HG03469 (cell line): ENCODE data around the gene LGALS3BP.
"Not testable (repeated sequence)": the region's sequence is repeated elsewhere in the genome, so short reads cannot be mapped to it uniquely, and the experiment has no call there.

ENCODE experiments used
- ATAC-seq: cut with Tn5 transposase; IDR thresholded peaks from one replicate; pipeline ENCODE4 v1.9.1; 2021; ENCODE audit warnings: mild to moderate bottlenecking, moderate library complexity, moderate number of reproducible peaks; ENCODE audit not compliant: unreplicated experiment

The LGALS3BP gene

DNA sequence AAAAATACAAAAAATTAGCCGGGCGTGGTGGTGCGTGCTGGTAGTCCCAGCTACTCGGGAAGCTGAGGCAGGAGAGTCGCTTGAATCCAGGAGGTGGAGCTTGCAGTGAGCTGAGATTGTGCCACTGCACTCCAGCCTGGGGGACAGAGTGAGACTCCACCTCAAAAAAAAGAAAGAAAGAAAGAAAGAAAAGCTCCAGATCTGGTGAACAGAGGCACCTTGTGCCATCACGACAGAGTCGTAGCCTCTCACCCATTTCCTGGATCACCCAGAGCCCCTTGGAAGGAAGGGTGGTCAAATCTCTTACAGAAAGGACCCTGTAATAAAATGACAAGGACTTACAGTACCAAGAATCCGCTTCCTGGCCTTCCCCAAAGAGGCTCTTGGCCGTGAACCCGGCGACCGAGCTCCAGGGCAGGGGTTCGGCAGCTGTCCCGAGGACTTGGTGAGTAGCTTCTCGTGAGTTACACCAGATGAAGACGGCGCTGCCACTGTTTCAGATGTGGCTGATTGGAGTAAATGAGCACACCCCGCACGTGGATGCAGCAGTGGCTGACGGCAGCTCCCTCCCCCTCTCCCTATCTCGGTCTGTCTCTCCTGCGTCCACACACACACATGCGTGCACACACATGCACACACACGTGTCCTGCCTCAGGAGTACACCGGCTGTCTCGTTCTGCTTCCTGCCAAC lies 13.5 kb downstream of the LGALS3BP start:
- no peak for ATAC-seq

DNA sequence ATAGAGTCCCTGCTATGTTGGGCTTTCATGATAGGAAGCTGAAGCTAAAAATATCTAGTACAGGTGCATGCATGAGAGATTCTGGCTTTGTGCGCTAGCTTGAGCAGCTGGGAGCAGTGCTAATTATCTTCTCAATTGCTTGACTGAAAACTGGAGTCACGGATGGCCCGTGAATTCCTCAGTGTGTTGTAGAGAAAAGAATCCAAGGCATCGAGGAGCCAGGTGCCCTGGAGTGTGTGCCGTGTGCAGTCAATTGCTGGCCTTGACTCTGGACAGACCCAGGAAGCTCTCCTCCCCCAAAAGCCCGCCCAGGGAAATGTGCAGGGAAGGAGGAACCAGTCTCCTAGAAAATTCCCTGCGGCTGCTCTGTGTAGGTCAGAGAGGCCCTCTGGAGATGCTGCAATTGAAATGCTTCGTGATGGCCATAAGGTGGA lies 14.2 kb downstream of the LGALS3BP start:
- ATAC-seq: no peak

DNA sequence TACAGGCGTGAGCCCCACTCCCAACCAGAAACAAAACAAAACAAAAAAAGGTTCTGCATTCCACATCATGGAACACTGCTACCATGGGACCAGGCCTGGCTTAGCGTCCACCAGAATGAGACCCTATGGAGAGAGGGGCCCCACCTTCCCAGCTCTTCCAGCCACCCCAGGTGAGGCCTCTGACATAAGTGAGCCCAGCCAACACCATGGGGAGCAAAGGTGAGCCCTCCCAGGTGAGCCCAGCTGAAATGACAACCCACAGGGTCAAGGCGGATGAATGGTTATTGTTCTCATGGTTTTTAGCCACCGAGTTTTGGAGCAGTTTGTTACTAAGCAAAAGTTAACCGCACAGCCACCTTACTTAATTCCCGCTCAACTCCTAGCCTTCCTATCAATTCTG lies 16.3 kb downstream of the LGALS3BP start:
- no peak for ATAC-seq

DNA sequence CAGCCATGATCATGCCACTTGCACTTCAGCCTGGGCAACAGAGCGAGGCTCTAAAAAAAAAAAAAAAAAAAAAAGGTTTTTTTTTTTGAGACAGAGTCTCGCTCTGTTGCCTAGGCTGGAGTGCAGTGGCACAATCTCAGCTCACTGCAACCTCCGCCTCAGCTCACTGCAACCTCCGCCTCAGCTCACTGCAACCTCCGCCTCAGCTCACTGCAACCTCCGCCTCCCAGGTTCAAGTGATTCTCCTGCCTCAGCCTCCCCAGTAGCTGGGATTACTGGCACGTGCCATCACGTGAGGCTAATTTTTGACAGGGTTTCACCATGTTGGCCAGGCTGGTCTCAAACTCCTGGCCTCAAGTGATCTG lies 16.8 kb downstream of the LGALS3BP start:
- not testable (repeated sequence) for ATAC-seq

DNA sequence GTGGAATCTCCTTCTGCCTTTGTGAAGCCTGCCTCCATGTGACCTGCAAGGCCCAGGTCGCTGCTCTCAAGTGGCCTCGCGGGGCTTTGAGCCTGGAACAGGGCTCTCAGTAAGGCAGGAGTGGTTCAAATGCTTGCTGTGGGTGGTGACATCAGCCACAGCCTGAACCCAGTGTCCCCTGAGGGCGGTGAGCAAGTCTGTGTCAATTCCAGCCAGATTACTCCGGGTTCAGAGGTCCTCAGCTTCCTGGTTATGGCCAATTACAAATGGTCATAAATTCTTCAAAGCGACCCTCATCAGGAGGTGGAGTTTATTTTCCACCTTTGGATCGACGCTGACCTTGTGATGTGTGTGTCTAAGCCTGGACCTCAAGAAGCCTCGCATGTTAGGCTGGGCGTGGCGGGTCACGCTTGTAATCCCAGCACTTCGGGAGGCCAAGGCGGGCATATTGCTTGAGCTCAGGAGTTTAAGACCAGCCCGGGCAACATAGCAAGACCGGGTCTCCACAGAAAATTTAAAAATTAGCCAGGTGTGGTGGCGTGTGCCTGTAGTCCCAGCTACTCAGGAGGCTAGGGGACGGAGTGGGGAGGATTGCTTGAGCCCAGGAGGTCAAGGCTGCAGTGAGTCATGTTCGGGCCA lies 17.3 kb downstream of the LGALS3BP start:
- ATAC-seq: no peak

DNA sequence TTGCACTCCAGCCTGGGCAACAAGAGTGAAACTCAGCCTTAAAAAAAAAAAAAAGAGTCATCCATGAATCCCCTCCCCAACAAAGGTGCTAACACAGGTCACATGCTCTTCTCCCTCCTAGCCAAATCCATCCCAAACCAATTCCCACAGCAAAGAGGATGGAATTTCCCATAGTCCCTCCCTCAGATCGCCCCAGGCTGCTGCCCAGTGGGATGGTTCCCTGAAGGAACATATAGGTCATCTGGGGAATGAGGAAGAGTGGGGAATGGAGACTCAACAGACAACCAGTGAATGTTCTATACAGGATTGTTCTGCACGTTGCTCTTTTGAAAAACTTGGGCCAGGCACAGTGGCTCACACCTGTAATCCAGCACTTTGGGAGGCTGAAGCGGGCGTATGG lies 18.2 kb downstream of the LGALS3BP start:
- ATAC-seq: no peak

DNA sequence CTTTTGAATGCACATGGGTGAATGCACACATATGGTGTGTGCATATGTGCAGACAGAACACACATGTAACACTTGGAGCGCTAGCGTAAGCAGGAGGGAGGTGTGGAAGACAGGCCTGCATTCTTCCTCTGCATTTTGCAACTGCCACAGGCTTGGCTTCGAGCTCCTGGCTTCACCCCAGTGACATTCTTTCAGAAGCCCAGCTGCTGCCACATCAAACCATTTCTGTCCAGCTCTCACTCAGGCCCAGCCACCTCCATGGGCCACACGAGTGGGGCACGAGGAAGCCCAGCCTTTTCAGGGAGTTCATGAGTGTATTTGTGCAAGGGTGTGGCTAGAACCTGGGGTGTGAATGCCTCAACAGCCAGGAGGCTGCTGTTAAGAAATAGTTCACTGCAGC lies 18.8 kb downstream of the LGALS3BP start:
- ATAC-seq: no peak

DNA sequence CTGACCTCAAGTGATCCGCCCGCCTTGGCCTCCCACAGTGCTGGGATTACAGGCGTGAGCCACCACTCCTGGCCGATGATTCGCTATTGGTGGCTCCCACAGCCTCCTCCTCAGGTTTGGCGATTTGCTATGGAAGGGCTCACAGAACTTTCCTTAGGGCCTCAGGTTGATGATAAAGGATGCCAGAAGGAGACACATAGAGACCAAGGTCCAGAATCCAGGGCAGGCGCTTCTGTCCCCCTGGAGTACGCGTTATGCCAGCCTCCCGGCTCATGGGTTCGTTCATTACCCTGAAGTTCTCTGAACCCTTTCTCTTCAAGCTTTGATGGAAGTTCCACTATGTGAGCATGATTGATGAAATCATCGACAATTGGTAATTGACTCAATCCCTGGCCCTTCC lies 19.9 kb downstream of the LGALS3BP start:
- no peak for ATAC-seq

DNA sequence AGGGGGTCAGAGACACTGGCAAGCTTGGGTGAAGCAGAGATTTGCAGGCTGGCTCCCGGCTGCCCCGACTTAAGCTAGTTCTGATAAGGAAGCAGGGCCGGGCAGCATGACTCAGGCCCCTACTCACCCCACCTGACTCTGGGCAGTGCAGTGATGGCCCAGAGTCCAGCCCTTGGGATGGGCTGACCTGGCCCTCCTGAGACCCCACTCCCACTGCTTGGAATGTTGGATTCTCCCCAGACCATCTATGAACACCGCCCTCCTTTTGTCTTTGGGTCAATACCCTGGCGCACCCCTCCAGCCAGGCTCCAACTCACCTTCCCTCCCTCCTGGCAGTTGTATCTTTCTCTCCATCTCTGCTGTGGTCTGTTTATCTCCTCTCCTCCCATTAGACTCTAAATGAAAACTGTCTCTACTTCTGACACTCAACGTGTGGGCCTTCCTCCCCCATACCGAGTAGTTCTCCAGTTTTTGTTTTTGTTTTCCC lies 21.0 kb downstream of the LGALS3BP start:
- ATAC-seq: no peak

DNA sequence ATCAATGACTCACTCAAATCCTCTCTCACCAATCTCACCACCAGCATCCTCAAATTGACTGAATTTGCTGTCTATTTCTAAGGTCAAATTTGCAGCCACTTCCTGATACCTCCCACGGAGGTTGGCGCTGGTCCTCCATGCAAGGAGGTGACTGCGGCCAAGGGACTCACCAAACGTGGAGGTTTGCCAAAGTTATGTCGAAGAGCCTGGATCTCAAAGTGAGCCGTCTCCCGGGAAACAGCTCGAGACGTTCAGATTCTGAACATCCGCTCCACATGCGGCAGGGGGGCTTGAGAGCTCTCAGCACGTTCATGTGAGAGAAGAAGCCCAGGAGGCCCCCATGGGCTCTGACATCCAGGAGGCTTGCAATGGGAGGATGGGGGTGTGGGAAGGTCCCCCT lies 22.6 kb downstream of the LGALS3BP start:
- ATAC-seq: no peak

DNA sequence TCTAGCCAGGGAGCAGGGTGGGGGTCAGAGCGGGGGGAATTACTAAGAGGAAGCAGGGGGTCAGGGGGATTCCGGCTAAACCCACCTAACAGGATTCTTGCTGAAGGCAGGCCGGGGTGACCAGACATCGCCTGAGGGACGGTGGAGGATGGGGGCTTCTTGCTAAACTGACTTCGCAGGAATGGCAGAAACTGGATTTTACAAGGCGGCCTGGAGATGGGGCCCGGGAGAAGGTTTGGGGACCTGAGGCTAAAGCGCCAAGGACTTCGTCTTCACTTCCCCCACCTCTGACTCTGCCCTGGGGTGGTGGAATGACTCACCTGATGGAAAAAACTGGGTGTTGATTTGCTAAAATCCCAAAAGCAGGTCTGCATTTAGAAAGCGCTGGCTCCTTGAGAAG lies 23.5 kb downstream of the LGALS3BP start:
- no peak for ATAC-seq

DNA sequence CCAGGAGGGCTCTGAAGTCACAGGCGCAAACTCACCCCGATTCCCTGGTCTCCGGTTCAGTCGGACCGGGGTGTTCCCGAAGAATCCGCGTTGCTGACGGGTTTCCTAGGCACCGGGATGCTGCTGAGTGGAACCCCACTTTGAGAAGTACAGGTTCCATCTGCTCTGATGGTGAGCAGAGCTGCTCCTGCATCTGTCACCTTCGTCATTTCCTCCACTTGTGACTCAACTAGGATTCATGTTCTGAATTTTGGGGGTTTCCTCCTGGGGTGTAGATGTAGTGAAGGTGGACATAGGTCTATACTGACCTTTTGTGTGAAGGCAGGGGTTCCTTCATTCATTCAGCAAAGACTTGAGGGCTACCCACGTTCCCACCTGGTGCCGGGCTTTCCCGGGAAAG lies 25.0 kb downstream of the LGALS3BP start:
- no peak for ATAC-seq

DNA sequence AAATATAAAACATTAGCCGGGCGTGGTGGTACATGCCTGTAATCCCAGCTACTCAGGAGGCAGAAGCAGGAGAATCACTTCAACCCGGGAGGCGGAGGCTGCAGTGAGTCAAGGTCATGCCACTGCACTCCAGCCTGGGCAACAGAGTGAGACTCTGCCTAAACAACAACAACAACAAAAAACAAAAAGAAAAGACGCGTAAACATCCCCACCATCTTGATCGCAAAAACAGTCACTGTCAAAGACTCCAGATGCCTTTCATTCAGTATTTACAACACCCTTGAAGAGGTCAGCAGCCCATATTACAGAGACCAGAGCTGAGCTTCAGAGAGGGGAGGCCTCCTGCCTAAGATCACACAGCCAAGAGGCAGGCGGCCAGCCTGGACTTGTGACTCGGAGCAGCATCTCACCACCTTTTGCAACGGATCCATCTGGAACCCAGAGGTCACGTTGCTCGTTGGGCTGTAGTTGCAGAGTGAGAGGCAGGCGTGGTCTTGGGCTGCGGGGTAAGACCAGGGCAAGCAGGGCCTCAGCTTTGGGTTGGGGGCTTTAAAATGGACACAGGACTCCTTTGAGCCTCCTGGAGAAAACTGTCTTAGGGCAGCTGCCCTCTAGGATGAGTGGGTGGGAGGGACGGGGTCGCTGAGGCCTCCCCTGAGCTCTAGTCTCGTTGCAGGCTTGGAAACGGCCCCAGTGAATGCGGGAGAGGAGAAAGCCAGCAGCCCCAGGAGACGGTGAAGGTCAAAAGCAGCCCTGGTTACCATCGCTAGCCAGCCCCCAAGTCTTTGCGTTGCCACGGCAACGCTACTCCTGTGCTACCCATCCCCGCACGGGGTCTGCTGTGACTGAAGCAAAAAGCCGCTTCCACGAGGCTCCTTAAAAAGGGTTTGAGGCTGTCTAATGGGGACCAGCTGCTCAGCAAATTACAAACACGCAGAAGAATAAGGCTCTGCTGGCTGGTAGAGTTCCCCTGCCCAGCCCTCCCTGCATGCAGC lies 26.1 kb downstream of the LGALS3BP start:
- ATAC-seq: no peak

DNA sequence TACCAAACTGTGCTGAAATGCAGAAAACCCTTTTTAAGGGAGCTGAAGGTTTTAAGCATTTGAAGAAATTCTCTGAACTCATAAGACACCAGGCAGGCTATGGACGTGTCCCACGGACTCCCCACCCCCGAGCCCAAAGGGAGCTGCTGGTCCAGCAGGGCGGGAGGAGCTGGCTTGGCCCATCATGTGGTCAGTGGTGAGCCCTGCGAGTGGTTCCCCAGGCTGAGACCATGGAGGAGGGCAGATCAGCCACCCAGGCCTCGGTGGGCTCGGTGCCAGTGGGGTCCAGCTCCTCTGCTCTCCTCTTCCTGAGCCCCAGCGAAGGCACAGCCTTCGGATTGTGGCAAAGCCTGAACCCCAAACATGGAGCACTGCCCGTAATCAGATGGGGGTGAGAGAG lies 27.0 kb downstream of the LGALS3BP start:
- ATAC-seq: no peak

DNA sequence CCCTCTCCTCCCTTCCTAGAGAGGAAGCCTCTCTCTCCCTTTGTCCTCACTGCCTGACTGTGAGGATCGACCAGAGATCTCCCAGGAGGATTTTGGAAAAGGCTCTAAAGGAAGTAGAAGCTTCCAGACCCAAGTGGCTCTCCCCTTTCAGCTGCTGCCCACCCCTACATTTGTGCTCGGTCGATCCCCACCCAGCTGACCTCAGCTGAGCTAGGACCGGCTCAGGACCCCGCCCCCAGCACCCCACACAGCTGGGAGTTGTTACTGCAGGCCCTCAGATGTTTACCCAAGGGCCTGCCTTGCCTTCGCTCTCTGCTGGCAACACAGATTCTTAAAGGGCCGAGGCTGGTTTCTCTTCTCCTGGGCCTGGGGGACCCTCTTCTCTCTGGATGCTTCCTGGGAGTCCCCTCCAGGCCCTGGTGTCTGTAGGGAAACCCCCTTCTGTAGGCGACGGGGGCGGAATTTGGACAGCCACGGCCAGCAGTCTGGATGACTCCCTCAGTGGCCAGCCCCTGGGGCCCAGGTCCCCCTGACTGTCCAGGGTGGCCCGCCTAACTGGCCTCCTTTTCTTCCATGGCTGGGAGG lies 27.7 kb downstream of the LGALS3BP start:
- no peak for ATAC-seq

DNA sequence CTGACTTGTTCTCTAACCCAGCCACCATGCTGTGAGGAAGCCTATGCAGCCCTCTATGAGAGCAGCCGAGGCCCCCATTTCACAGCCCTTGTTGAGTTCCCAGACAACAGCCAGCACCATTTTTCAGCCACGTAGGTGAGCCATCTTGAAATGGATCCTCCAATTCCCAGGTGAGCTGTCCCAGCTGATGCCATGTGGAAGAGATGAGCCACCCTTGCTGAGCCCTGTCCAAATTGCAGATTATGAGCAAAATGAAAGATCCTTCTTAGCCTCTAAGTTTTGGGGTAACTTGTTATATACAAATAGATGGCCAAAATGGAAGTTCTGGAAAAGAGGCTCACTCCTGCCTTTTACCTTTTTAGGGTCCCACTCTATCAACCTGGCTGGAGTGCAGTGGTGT lies 28.9 kb downstream of the LGALS3BP start:
- no peak for ATAC-seq

DNA sequence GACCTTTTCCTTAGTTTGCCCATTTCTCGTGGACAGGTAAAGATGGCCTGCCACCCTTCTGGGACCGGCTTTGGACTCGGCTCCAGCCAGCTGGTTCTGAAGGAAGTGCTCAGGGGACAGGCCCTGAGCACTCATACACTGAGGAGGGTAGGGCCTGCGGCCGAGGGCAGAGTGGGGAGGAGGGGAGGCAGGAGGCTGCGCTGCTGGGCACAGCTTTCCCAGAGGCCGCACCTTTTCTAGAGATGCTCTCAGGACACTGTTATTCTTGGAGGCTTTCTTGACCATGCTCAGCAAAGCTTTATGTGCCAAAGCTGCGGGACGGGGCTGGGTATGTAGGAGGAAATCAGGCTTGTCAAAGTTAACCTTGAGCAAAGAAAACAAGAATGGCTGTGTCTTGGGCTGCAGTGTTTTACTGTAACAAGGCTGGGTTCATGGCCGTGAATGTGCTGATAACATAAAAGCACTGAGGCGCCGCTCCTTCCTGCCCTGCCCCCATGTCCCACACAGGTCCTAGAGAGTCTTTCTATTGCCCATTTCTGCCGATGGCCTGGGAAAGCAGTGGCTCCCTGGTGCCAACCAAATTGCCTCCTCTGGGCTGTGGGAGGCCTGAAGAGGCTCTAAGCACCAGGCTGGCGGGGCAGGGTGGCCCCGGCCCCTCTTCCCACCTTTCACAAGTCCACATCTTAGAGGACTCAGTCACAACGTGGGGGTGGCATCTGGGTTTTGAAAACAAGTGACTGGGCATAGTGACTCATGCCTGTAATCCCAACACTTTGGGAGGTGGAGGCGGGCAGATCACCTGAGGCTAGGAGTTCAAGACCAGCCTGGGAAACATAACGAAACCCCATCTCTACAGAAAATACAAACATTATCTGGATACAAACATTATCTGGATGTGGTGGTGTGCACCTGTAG lies 32.2 kb downstream of the LGALS3BP start:
- ATAC-seq: no peak

DNA sequence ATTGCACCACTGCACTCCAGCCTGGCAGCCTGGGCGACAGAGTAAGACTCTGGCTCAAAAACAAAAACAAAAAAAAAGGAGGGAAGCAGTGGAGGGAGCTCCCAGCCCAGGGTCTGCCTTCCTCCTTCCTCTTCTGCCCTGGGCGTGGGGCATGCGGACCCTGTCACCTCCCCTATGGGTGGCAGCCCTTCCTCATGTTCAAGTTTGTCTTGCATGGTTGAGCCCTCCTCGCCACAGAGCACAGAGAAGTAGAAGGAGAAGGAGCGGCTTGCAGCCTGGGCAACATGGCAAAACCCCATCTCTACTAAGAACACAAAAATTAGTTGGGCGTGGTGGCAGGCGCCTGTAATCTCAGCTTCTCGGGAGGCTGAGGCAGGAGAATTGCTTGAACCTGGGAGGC lies 33.1 kb downstream of the LGALS3BP start:
- ATAC-seq: no peak

DNA sequence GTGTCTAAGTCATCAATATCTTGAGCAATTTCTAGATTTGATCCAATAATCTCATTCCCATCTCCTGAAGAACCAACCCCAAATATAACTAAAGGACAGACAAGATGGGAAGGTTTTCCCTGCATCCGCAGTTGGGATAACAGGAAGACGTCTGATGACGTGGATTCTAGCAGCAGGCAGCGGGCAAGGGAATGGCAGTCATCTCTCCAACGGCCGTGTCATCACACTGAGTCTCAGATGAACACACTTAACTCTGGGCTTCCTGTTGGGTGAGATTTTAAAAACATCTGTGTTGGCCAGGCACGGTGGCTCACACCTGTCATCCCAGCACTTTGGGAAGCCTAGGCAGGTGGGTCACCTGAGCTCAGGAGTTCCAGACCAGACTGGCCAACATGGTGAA lies 33.6 kb downstream of the LGALS3BP start:
- ATAC-seq: no peak

DNA sequence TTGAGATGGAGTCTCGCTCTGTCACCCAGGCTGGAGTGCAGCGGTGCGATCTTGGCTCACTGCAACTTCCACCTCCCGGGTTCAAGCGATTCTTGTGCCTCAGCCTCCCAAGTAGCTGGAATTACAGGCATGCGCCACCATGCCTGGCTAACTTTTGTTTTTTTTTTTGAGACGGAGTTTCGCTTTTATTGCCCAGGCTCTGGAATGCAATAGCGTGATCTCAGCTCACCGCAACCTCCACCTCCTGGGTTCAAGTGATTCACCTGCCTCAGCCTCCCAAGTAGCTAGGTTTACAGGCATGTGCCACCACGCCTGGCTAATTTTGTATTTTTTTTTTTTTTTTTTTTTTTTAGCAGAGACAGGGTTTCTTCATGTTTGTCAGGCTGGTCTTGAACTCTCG lies 34.3 kb downstream of the LGALS3BP start:
- ATAC-seq: not testable (repeated sequence)
